ENCODE results near the gene IGFBP4.

- TF ChIP-seq CTCF (IDR thresholded peaks at IDR 0.05) (no peak), POLR2A (IDR thresholded peaks at IDR 0.05) (no peak)
These were observed 9.7 kb downstream of the IGFBP4 start for GRCh38 chr17:40452921-40453378.
